ENCODE data around the gene UPF1. TPM values are rescaled to one million over a fixed set of nuclear protein-coding genes. Genes with fewer than 3 reads are reported as not detected.

The UPF1 gene
- total and polyA plus RNA-seq, 2 of the 13 experiments (the other 11 are each of a cell fraction or from before 2014, with no cell fraction given), result 16.9 to 41.8 TPM

DNA sequence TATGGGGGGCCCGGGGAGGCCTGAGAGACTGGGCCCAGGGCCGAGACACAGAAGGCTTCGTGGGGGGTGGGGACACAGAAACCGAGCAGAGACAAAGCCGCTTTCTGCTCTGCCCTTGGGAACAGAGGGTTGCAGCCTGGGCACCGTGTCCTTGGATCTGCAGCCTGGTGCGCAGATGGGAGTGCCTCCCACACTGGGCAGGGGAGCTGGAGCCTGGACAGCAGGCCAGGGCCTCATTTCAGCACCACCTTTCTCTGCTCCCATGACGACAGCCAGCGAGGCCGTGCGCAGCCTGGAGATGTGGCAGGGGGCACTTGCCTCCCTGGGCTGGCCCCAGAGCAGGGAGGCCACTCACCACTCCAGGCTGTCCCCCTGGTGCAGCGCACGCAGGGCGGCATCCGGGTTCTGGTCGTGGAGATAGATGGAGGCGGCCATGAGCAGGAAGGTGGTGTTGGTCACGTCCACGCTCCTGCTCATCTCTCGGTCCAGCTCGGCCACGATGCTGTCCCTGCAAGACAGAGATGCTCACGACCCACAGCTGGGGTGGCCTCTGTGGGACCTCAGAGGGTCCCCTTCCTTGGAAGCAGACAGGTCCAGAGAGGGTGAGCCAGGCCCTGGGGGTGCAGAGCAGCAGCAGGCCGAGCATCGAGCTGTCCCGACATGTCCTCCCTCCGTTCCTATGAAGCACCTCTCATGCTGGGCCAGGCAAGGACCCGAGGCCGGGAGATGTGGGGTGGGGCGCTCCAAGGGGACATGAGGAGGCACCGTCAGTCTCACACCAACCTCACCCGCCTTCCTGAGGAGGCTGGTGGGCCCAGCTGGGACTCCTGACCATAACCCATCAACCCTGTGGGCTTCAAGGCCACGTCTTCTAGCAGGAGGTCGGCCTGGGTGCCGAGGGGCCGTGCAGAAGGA is 75.1 kb downstream of the UPF1 start:
- TF ChIP-seq ZNF350 (CRISPR knock-in tag; IDR thresholded peaks at IDR 0.05; ENCODE audit: borderline replicate concordance, low read depth) (no peak), ZNF431 (CRISPR knock-in tag; IDR thresholded peaks at IDR 0.05; ENCODE audit: borderline replicate concordance, low read depth) (no peak), ZNF768 (CRISPR knock-in tag; IDR thresholded peaks at IDR 0.05) (peak; percentile 53; the same call in 1 of the 2 replicates), PAXIP1 (CRISPR knock-in tag; conservative IDR thresholded peaks at IDR 0.05) (no peak), RBFOX2 (IDR thresholded peaks at IDR 0.05; ENCODE audit: low read depth, low read length) (peak; percentile 45; the same call in 1 of the 2 replicates), RBM22 (optimal IDR thresholded peaks at IDR 0.05; ENCODE audit: low read length) (peak; percentile 22)
- Histone ChIP-seq H3K36me3 (replicated peaks in 1 of 2; ENCODE audit: control insufficient read depth in 1 of 2, insufficient read depth in 2 of 2, low read length in 2 of 2) (peaks cover 25 to 55% of the 10 kb centered on the region in 2 experiments), H3K79me2 (ENCODE audit: insufficient read depth, low read length) (no peaks in the 10 kb centered on the region), H3K4me1 (ENCODE audit: insufficient read depth, low read length) (no peaks in the 10 kb centered on the region), H3K27me3 (ENCODE audit: control insufficient read depth in 1 of 2, insufficient read depth in 2 of 2, low read length in 2 of 2) (no peaks in the 10 kb centered on the region), H3K4me2 (ENCODE audit: low read depth, low read length) (no peak overlapping the region), H3K9ac (ENCODE audit: insufficient read depth, low read depth, low read length) (no peak overlapping the region), H2AFZ (ENCODE audit: low read length) (no peak overlapping the region), H3K27ac (ENCODE audit: extremely low read length, insufficient read depth, low read length) (no peak overlapping the region), H3K9me3 (ENCODE audit: low read length) (no peaks in the 10 kb centered on the region), H4K20me1 (ENCODE audit: insufficient read depth, low read length) (no peaks in the 10 kb centered on the region), H3K4me3 (replicated peaks in 1 of 3; ENCODE audit: insufficient read depth in 1 of 3, low read depth in 2 of 3, low read length in 3 of 3) (no peak overlapping the region)
- ATAC-seq, result no peak
- 97% methylated on average over 12 of the region's 36 CpGs for WGBS (ENCODE audit: low lambda C conversion rate)
- no peak for DNase-seq (ENCODE audit: low spot score)
- intact Hi-C loops (cut with micrococcal nuclease; ENCODE audit: unreplicated experiment) (no loop called here), in situ Hi-C loops (cut with HindIII; ENCODE audit: extremely low pct_ligation_motif_present, low pct_unique_long_range_greater_than_20kb) (no loop called here)
- BruUV-seq (replicated peaks), result no TSS peak
- CTCF ChIA-PET (ENCODE audit: low intra/inter-chr PET ratio, low total read pairs), result no interaction called here
- POLR2A ChIA-PET, result interaction anchor here (0.9 to 1.8 kb wide), 2 partner anchors 12 kb away, joined by 3 to 4 read pairs; partner anchors contain the start of genes COPE and DDX49
- no peak for FAIRE-seq

All from HepG2 (cell line).